Neural cell (in vitro differentiated cells): ENCODE results near the gene EXD3. TPM values are rescaled to one million over a fixed set of nuclear protein-coding genes. Genes with fewer than 3 reads are reported as not detected.

Source experiments
- H2AFZ ChIP-seq: fragments of 200-600, 300-800 bp; sonication (generic), shearing (Covaris generic); 2 replicates; pipeline ENCODE4 v1.6.0; 2014; ENCODE audit warnings: low read depth, mild to moderate bottlenecking, antibody characterized with exemption, low read length, moderate library complexity
- H3F3A ChIP-seq: fragments of 200-600 bp; shearing (Covaris generic); 2 replicates; pipeline ENCODE4 v1.6.1; 2016; ENCODE audit warnings: mild to moderate bottlenecking, moderate library complexity, mixed read lengths, antibody characterized with exemption, low read length; ENCODE audit not compliant: insufficient read depth, poor library complexity, severe bottlenecking
- H3K27ac ChIP-seq: fragments of 200-600, 300-800 bp; sonication (generic), shearing (Covaris generic); 2 replicates; pipeline ENCODE4 v1.5.1; 2014; ENCODE audit warnings: mild to moderate bottlenecking, low read length, moderate library complexity
- H3K27me3 ChIP-seq: fragments of 300-800, 200-600 bp; sonication (generic), shearing (Covaris generic); 2 replicates; pipeline ENCODE4 v1.6.0; 2014; ENCODE audit warnings: mild to moderate bottlenecking, low read depth, low read length, moderate library complexity; ENCODE audit not compliant: insufficient read depth
- H3K36me3 ChIP-seq: fragments of 300-800, 200-600 bp; sonication (generic), shearing (Covaris generic); 2 replicates; pipeline ENCODE4 v1.5.1; 2014; ENCODE audit warnings: mild to moderate bottlenecking, antibody characterized with exemption, low read length, moderate library complexity; ENCODE audit not compliant: insufficient read depth
- H3K4me2 ChIP-seq: fragments of 300-800, 200-600 bp; sonication (generic), shearing (Covaris generic); 2 replicates; pipeline ENCODE4 v1.6.0; 2014; ENCODE audit warnings: mild to moderate bottlenecking, low read length
- H3K4me3 ChIP-seq: fragments of 300-800, 200-600 bp; sonication (generic), shearing (Covaris generic); 2 replicates; pipeline ENCODE4 v1.5.1; 2014; ENCODE audit warnings: mild to moderate bottlenecking, low read length, moderate library complexity
- H3K79me2 ChIP-seq: fragments of 200-600 bp; shearing (Covaris generic); replicated peaks from 2 replicates; pipeline ENCODE4 v1.6.0; 2014; ENCODE audit warnings: mild to moderate bottlenecking, low read length, moderate library complexity; ENCODE audit not compliant: insufficient read depth
- H3K9ac ChIP-seq: fragments of 300-800, 200-600 bp; sonication (generic), shearing (Covaris generic); 2 replicates; pipeline ENCODE4 v1.6.1; 2016; ENCODE audit warnings: mild to moderate bottlenecking, low read length, mixed read lengths
- H3K9me2 ChIP-seq: fragments of 200-600 bp; shearing (Covaris generic); 2 replicates; pipeline ENCODE4 v1.6.1; 2016; ENCODE audit warnings: mild to moderate bottlenecking, low read length, mixed read lengths; ENCODE audit not compliant: insufficient read depth
- H3K9me3 ChIP-seq: fragments of 200-600, 300-800 bp; sonication (generic), shearing (Covaris generic); 2 replicates; pipeline ENCODE4 v1.6.1; 2016; ENCODE audit warnings: mild to moderate bottlenecking, mixed run types, low read length, moderate library complexity, mixed read lengths
- H4K20me1 ChIP-seq: fragments of 200-600 bp; shearing (Covaris generic); 2 replicates; pipeline ENCODE4 v1.6.1; 2016; ENCODE audit warnings: mild to moderate bottlenecking, mixed run types; ENCODE audit not compliant: insufficient read depth
- EP300 ChIP-seq: fragments of 450-650 bp; conservative IDR thresholded peaks from 2 replicates; pipeline ENCODE4 v1.6.1; 2014; ENCODE audit warnings: antibody characterized with exemption, mild to moderate bottlenecking, moderate library complexity; ENCODE audit not compliant: poor library complexity, severe bottlenecking
- EZH2 ChIP-seq: fragments of 200-600, 300-800 bp; shearing (Covaris generic), sonication (generic); IDR thresholded peaks from 2 replicates; pipeline ENCODE4 v1.6.1; 2014; ENCODE audit warnings: antibody characterized with exemption, low read length, borderline replicate concordance, mild to moderate bottlenecking; ENCODE audit not compliant: insufficient read depth, poor library complexity, severe bottlenecking
- MXI1 ChIP-seq: fragments of 450-650 bp; conservative IDR thresholded peaks from 2 replicates; pipeline ENCODE4 v1.6.1; 2014; ENCODE audit warnings: antibody characterized with exemption, mild to moderate bottlenecking; ENCODE audit not compliant: poor library complexity, severe bottlenecking
- POLR2AphosphoS5 ChIP-seq: IDR thresholded peaks from 2 replicates; pipeline ENCODE4 v1.6.1; 2012
- RAD21 ChIP-seq: fragments of 450-650 bp; conservative IDR thresholded peaks from 2 replicates; pipeline ENCODE4 v1.6.1; 2014; ENCODE audit warnings: antibody characterized with exemption, mild to moderate bottlenecking, moderate library complexity
- SMC3 ChIP-seq: fragments of 450-650 bp; conservative IDR thresholded peaks from 2 replicates; pipeline ENCODE4 v1.6.1; 2014; ENCODE audit warnings: antibody characterized with exemption, mild to moderate bottlenecking, moderate library complexity; ENCODE audit not compliant: poor library complexity
- TAF1 ChIP-seq: IDR thresholded peaks from 2 replicates; pipeline ENCODE4 v1.6.1; 2012; ENCODE audit warnings: low read depth
- polyA plus RNA-seq: library from polyadenylated mRNA; depleted of rRNA; stranded (reverse); fragments of >200 nt; gene quantifications from 2 replicates; pipeline ENCODE4 v1.2.3, GENCODE V29; 2014
- TF ChIP-seq, protein P1 (sequence below): IDR thresholded peaks from 2 replicates; pipeline ENCODE4 v1.6.1; 2012; ENCODE audit warnings: borderline replicate concordance
- TF ChIP-seq, protein P2 (sequence below): fragments of 450-650 bp; IDR thresholded peaks from 2 replicates; pipeline ENCODE4 v1.5.1; 2014; ENCODE audit warnings: antibody characterized with exemption, mild to moderate bottlenecking, moderate library complexity; ENCODE audit not compliant: poor library complexity, severe bottlenecking

EXD3 gene
- polyA plus RNA-seq, 1 donor from 2014 or later: 32.9 TPM

DNA sequence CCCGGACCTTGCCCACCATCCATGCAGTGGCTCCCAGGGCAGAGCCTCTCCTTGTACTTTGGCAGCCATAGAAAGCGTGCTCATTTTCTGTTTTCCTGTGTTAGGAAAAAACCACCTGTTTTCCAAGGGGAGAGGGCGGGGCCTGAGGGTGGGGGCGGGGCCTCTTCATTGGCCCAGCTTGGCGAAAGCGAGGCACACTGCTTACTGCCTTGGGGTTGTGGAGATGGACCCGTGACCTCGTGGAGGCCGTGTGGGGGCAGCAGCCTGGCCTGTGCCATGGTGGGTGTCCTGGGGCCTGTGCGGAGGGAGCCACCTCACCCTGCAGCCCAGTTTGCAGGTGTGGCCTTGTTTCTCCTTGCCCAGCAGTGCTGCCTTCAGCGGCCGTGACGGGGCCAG lies 149.9 kb downstream of the EXD3 start:
- no peaks in the 10 kb centered on the region for H4K20me1 ChIP-seq
- H3K4me2 ChIP-seq: no peak overlapping the region
- H3K9me2 ChIP-seq: no peaks in the 10 kb centered on the region
- H3K9ac ChIP-seq: no peak overlapping the region
- H3K9me3 ChIP-seq: no peaks in the 10 kb centered on the region
- no peak overlapping the region for H2AFZ ChIP-seq
- H3K27ac ChIP-seq: no peak overlapping the region
- H3K36me3 ChIP-seq: peaks cover 7% of the 10 kb centered on the region
- no peaks in the 10 kb centered on the region for H3K79me2 ChIP-seq
- H3K27me3 ChIP-seq: no peaks in the 10 kb centered on the region
- no peaks in the 10 kb centered on the region for H3F3A ChIP-seq
- no peak overlapping the region for H3K4me3 ChIP-seq
- TF ChIP-seq, protein P1, sequence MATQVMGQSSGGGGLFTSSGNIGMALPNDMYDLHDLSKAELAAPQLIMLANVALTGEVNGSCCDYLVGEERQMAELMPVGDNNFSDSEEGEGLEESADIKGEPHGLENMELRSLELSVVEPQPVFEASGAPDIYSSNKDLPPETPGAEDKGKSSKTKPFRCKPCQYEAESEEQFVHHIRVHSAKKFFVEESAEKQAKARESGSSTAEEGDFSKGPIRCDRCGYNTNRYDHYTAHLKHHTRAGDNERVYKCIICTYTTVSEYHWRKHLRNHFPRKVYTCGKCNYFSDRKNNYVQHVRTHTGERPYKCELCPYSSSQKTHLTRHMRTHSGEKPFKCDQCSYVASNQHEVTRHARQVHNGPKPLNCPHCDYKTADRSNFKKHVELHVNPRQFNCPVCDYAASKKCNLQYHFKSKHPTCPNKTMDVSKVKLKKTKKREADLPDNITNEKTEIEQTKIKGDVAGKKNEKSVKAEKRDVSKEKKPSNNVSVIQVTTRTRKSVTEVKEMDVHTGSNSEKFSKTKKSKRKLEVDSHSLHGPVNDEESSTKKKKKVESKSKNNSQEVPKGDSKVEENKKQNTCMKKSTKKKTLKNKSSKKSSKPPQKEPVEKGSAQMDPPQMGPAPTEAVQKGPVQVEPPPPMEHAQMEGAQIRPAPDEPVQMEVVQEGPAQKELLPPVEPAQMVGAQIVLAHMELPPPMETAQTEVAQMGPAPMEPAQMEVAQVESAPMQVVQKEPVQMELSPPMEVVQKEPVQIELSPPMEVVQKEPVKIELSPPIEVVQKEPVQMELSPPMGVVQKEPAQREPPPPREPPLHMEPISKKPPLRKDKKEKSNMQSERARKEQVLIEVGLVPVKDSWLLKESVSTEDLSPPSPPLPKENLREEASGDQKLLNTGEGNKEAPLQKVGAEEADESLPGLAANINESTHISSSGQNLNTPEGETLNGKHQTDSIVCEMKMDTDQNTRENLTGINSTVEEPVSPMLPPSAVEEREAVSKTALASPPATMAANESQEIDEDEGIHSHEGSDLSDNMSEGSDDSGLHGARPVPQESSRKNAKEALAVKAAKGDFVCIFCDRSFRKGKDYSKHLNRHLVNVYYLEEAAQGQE: no peak
- no peak for TF ChIP-seq EP300
- no peak for TF ChIP-seq TAF1
- TF ChIP-seq EZH2: no peak
- no peak for TF ChIP-seq POLR2AphosphoS5
- TF ChIP-seq, protein P2, sequence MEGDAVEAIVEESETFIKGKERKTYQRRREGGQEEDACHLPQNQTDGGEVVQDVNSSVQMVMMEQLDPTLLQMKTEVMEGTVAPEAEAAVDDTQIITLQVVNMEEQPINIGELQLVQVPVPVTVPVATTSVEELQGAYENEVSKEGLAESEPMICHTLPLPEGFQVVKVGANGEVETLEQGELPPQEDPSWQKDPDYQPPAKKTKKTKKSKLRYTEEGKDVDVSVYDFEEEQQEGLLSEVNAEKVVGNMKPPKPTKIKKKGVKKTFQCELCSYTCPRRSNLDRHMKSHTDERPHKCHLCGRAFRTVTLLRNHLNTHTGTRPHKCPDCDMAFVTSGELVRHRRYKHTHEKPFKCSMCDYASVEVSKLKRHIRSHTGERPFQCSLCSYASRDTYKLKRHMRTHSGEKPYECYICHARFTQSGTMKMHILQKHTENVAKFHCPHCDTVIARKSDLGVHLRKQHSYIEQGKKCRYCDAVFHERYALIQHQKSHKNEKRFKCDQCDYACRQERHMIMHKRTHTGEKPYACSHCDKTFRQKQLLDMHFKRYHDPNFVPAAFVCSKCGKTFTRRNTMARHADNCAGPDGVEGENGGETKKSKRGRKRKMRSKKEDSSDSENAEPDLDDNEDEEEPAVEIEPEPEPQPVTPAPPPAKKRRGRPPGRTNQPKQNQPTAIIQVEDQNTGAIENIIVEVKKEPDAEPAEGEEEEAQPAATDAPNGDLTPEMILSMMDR: no peak
- TF ChIP-seq SMC3: no peak
- no peak for TF ChIP-seq RAD21
- no peak for TF ChIP-seq MXI1

DNA sequence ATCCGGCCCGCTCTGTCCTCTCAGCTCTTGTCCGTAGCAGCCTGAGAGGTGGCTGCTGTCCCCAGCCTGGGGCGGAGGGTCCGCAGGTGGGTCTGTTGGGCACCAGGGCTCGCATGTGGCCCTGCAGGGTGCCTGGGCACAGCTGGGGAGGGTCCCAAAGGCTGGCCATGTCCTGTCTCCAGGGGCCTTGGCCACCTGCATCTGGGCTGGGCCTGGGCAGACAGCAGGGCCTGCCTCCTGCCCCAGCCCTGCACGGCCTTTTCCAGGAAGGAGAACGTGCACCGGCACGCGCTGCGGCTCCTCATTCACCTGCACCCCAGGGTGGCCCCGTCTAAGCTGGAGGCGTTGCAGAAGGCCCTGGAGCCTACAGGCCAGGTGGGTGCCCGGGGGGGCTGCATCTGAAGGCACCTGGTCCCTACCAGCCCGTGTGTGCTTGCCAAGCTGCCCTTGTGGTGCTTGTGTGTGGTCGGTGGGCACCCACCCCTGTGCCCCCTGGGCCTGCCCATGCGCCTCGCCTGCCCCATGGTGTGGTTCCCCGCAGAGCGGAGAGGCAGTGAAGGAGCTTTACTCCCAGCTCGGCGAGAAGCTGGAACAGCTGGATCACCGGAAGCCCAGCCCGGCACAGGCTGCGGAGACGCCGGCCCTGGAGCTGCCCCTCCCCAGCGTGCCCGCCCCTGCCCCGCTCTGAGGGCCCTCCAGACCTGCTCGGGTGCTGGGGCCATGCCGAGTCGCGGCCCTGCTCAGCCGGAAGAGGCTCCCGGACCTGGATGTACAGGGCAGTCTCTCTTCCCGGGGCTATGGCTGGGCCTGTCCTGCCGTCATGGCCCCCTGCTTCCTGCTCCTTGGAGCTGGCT lies 150.5 kb downstream of the EXD3 start:
- Histone ChIP-seq H3K27ac (no peak overlapping the region), H3K4me2 (no peak overlapping the region), H3K9ac (no peak overlapping the region), H3K4me3 (no peak overlapping the region), H3K27me3 (no peaks in the 10 kb centered on the region), H2AFZ (no peak overlapping the region), H3K79me2 (no peaks in the 10 kb centered on the region), H4K20me1 (no peaks in the 10 kb centered on the region), H3K9me3 (no peaks in the 10 kb centered on the region), H3K36me3 (peaks cover 7% of the 10 kb centered on the region), H3K9me2 (no peaks in the 10 kb centered on the region), H3F3A (no peaks in the 10 kb centered on the region)
- TF ChIP-seq SMC3 (no peak), RAD21 (no peak), POLR2AphosphoS5 (no peak), TAF1 (no peak), EP300 (no peak), EZH2 (no peak), MXI1 (no peak)
- TF ChIP-seq, protein P1: no peak
- TF ChIP-seq, protein P2: no peak
